Spleen (tissue), 11 donors: Measurements from ENCODE around the gene TSG101. TPM values are rescaled to one million over a fixed set of nuclear protein-coding genes. Genes with fewer than 3 reads are reported as not detected.

ENCODE experiments used
- DNase-seq: peaks from one replicate; pipeline ENCODE4 v3.0.0-alpha.2; 2020
- H3K27ac ChIP-seq, 8 donors: fragments of 200-600 bp; sonication (generic) in 7 of 8; 1 replicate in 4 of 8; 2 replicates in 4 of 8; pipeline versions ENCODE4 v1.5.0 to v1.8.0; 2016 to 2021; ENCODE audit warnings: inconsistent platforms in 4 of 8, mild to moderate bottlenecking in 4 of 8, moderate library complexity in 1 of 8
- H3K27me3 ChIP-seq, 7 donors: fragments of 200-600 bp; sonication (generic) in 6 of 7; replicated peaks in 1 of 7; 1 replicate in 4 of 7; 2 replicates in 3 of 7; pipeline versions ENCODE4 v1.5.0 to v1.8.0; 2016 to 2021; ENCODE audit warnings: inconsistent platforms in 3 of 7, mild to moderate bottlenecking in 1 of 7
- H3K36me3 ChIP-seq, 6 donors: fragments of 200-600 bp; sonication (generic) in 5 of 6; 1 replicate in 4 of 6; 2 replicates in 2 of 6; pipeline versions ENCODE4 v1.5.0 to v1.8.0; 2016 to 2021; ENCODE audit warnings: inconsistent platforms in 2 of 6
- H3K4me1 ChIP-seq, 6 donors: fragments of 200-600 bp; sonication (generic) in 5 of 6; 1 replicate in 3 of 6; 2 replicates in 3 of 6; pipeline versions ENCODE4 v1.5.0 to v1.8.0; 2016 to 2021; ENCODE audit warnings: inconsistent platforms in 3 of 6
- H3K4me3 ChIP-seq, 8 donors: fragments of 200-600 bp; sonication (generic) in 7 of 8; 1 replicate in 4 of 8; 2 replicates in 4 of 8; pipeline versions ENCODE4 v1.5.0 to v1.8.0; 2016 to 2021; ENCODE audit warnings: inconsistent platforms in 4 of 8, mild to moderate bottlenecking in 4 of 8, moderate library complexity in 2 of 8
- H3K9me3 ChIP-seq, 8 donors: fragments of 200-600 bp; sonication (generic) in 7 of 8; 1 replicate in 4 of 8; 2 replicates in 4 of 8; pipeline versions ENCODE4 v1.5.0 to v1.8.0; 2016 to 2021; ENCODE audit warnings: inconsistent platforms in 4 of 8
- CTCF ChIP-seq, 11 experiments: fragments of 200-600 bp in 7 of 11; fragments of 450-650 bp in 4 of 11; sonication (generic) in 4 of 11; IDR thresholded peaks in 8 of 11; conservative IDR thresholded peaks in 3 of 11; 1 replicate in 7 of 11; 2 replicates in 4 of 11; pipeline versions ENCODE4 v1.4.0 to v1.8.0; 2016 to 2021; ENCODE audit warnings: antibody characterized with exemption in 11 of 11, inconsistent platforms in 4 of 11, mild to moderate bottlenecking in 1 of 11
- POLR2A ChIP-seq, 3 donors: fragments of 450-650 bp; IDR thresholded peaks; one replicate each; pipeline ENCODE4 v1.5.1; 2017; ENCODE audit warnings: antibody characterized with exemption in 3 of 3, mild to moderate bottlenecking in 1 of 3
- POLR2AphosphoS5 ChIP-seq, 3 donors: sonication (generic); formaldehyde crosslinking; IDR thresholded peaks; one replicate each; pipeline ENCODE4 v1.5.1; 2017; ENCODE audit warnings: antibody characterized with exemption in 3 of 3
- WGBS, 5 donors: extraction: QIAGEN DNeasy Blood & Tissue Kit in 3 of 5; methylation state at CpG; one replicate each; pipeline versions ENCODE4 v1.1.5 to v1.1.7; 2013 to 2018; 5-methylcytosine and 5-hydroxymethylcytosine counted together
- intact Hi-C: fragments of 100-400 bp; cut with DNase I; formaldehyde crosslinking; loops from one replicate; pipeline ENCODE4 v1.15.0; 2023; ENCODE audit warnings: low total_unique reads
- polyA plus RNA-seq, 3 donors: library from polyadenylated mRNA; stranded (reverse); fragments of 200-250 nt; gene quantifications; one replicate each; pipeline ENCODE4 v1.2.1, GENCODE V29; 2013
- total RNA-seq, 7 donors: library from RNA; depleted of rRNA in 3 of 7; stranded (reverse); fragments of >200 nt in 3 of 7; fragmentation: NEBNext Ultra II Directional in 4 of 7; extraction: Animal tissue kit (Norgen Biotek cat#: 25700) in 4 of 7; gene quantifications; one replicate each; pipeline versions ENCODE4 v1.1.0 to v1.2.1, GENCODE V29; 2016 to 2021
- donor health status: healthy with polysubstance abuse.
- donor health status: DM: no; HTN: no; CAD: no; lungs with moderate emphysema.
- donor health status: DM: no; HTN: no; CAD: no.
- donor health status: Bipolar disorder and iron deficiency.
- donor health status: healthy.
- donor health status: DM: no; HTN: no; CAD: no.
- donor health status: DM: yes; HTN: yes; CAD: no.

The TSG101 gene
- total and polyA plus RNA-seq, 10 donors: 25.4 to 95.1 (median 45.4) TPM

GRCh38 chr11:18521122-18521521 lies 5.6 kb downstream of the TSG101 start:
- no peaks in the 10 kb centered on the region for H3K9me3 ChIP-seq
- no peak for TF ChIP-seq POLR2AphosphoS5 (IDR thresholded peaks at IDR 0.05)
- no peak overlapping the region for H3K27ac ChIP-seq
- peaks cover 0 to 69% (median 16%) of the 10 kb centered on the region in 6 donors for H3K36me3 ChIP-seq
- no peak for DNase-seq
- H3K27me3 ChIP-seq: no peaks in the 10 kb centered on the region
- intact Hi-C loops: no loop called here
- peaks cover 17 to 67% (median 36%) of the 10 kb centered on the region in 6 donors for H3K4me1 ChIP-seq
- 61 to 98% (median 95%) methylated on average over 3 of the region's 3 CpGs for WGBS, 5 donors
- no peak overlapping the region for H3K4me3 ChIP-seq

- Histone ChIP-seq H3K36me3 (peaks cover 4 to 97% (median 80%) of the 10 kb centered on the region in 6 donors), H3K4me3 (no peak overlapping the region), H3K4me1 (no peaks in the 10 kb centered on the region), H3K27me3 (no peaks in the 10 kb centered on the region), H3K9me3 (no peaks in the 10 kb centered on the region), H3K27ac (no peak overlapping the region)
- intact Hi-C loops: no loop called here
- DNase-seq: no peak
- TF ChIP-seq POLR2A (IDR thresholded peaks at IDR 0.05) (no peak), CTCF (IDR thresholded peaks at IDR 0.05 in 8 of 11, conservative IDR thresholded peaks at IDR 0.05 in 3 of 11) (no peak), POLR2AphosphoS5 (IDR thresholded peaks at IDR 0.05) (no peak)
Observed at GRCh38 chr11:18502352-18502751, 24.4 kb downstream of the TSG101 start.

GRCh38 chr11:18501629-18502028 lies 25.1 kb downstream of the TSG101 start:
- Histone ChIP-seq H3K27me3 (no peaks in the 10 kb centered on the region), H3K4me1 (no peaks in the 10 kb centered on the region), H3K36me3 (peaks cover 4 to 97% (median 78%) of the 10 kb centered on the region in 6 donors), H3K4me3 (no peak overlapping the region), H3K27ac (no peak overlapping the region), H3K9me3 (no peaks in the 10 kb centered on the region)
- intact Hi-C loops: no loop called here
- TF ChIP-seq POLR2A (IDR thresholded peaks at IDR 0.05) (no peak), POLR2AphosphoS5 (IDR thresholded peaks at IDR 0.05) (no peak), CTCF (IDR thresholded peaks at IDR 0.05 in 8 of 11, conservative IDR thresholded peaks at IDR 0.05 in 3 of 11) (no peak)
- 94 to 100% (median 98%) methylated on average over 1 of the region's 1 CpG for WGBS, 5 donors
- no peak for DNase-seq

- H3K4me3 ChIP-seq: no peak overlapping the region
- H3K27ac ChIP-seq: no peak overlapping the region
- no peaks in the 10 kb centered on the region for H3K27me3 ChIP-seq
- DNase-seq: no peak
- peaks cover 4 to 97% (median 63%) of the 10 kb centered on the region in 6 donors for H3K36me3 ChIP-seq
- WGBS, 5 donors: 85 to 92% (median 90%) methylated on average over 1 of the region's 1 CpG
- H3K4me1 ChIP-seq: no peaks in the 10 kb centered on the region
- H3K9me3 ChIP-seq: no peaks in the 10 kb centered on the region
- intact Hi-C loops: no loop called here
- TF ChIP-seq CTCF (IDR thresholded peaks at IDR 0.05 in 8 of 11, conservative IDR thresholded peaks at IDR 0.05 in 3 of 11) (no peak), POLR2A (IDR thresholded peaks at IDR 0.05) (no peak), POLR2AphosphoS5 (IDR thresholded peaks at IDR 0.05) (no peak)
Observed at GRCh38 chr11:18498039-18498438, 28.7 kb downstream of the TSG101 start.

- Histone ChIP-seq H3K9me3 (no peaks in the 10 kb centered on the region), H3K27me3 (no peaks in the 10 kb centered on the region), H3K4me1 (no peaks in the 10 kb centered on the region), H3K4me3 (no peak overlapping the region), H3K27ac (no peak overlapping the region), H3K36me3 (peaks cover under 1 to 97% (median 56%) of the 10 kb centered on the region in 6 donors)
- WGBS, 5 donors: 88 to 98% (median 92%) methylated on average over 4 of the region's 4 CpGs
- TF ChIP-seq CTCF (IDR thresholded peaks at IDR 0.05 in 8 of 11, conservative IDR thresholded peaks at IDR 0.05 in 3 of 11): no peak
- no peak for TF ChIP-seq POLR2A (IDR thresholded peaks at IDR 0.05)
- TF ChIP-seq POLR2AphosphoS5 (IDR thresholded peaks at IDR 0.05): no peak
- intact Hi-C loops: no loop called here
- DNase-seq: no peak
Observed at GRCh38 chr11:18495703-18496102, 31.0 kb downstream of the TSG101 start.
